NCI-H2107 (cell line): Measurements from ENCODE around the gene C13orf46.

Experiments
- DNase-seq: peaks from one replicate; lab custom pipeline; 2025; lab: John Stamatoyannopoulos, UW

C13orf46 gene

DNA sequence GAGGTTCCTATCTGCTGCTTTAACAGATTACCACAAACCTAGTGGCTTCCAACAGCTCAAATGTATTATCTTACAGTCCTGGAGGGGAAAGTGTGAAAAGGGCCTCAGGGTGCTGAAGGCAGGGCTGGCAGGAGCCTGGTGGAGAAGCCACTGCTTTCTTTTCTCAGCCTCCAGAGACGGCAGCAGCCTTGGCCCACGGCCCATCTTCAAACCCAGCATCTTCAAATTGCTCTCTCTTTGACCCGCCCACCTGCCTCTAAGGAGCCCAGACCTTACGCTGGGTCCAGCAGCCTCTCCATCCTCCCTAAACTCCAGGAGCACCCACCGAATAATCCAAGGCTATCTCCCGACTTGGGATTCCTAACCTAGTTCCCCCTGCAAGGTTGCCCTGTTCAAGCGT lies 35.6 kb downstream of the C13orf46 start:
- no peak for DNase-seq

- DNase-seq: no peak
Measured at GRCh38 chr13:113937527-113938180, 36.2 kb downstream of the C13orf46 start.

- no peak for DNase-seq
Measured at GRCh38 chr13:113937073-113937472, 36.8 kb downstream of the C13orf46 start.

GRCh38 chr13:113936166-113936965 lies 37.5 kb downstream of the C13orf46 start:
- DNase-seq: no peak

DNA sequence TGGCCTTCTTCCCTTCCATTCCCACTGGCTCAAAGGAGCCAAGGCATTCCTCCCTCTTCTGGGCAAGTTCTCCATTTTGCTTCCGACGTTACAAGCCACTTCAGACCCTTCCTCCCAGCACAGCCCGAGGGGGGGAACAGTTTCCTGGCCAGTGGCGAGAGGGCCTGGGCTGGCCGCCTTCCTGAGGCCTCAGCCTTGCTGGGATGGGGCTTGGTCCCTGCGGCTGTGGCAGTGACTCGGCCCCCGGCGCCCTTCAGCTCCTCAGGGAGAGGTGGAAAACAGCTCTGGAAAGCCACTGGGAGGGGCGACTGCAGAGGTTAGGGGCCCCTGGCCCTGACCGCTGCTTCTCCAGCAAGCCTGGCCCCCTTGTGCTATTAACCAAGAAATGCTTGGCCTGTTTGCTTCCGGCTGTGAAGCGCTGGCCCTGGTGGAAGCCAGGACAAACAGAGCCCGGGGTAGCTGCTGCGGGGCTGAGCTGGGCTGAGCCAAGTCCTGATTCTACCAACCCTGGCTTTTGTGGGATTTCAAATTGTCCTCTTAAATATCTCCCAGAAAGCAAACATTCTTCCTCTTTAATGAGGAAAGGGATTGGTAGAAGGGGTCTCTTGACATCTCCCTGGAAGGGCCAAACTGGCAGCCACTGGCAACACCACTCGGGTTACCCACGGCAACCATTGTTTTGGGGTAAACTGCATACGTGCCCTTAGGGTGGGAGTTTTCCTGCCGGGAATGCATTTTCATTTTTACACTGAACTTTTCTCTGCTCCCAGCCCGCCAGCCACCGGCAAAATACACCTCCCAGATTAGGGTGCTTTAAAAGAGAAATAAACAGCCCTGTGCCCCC lies 38.7 kb downstream of the C13orf46 start:
- DNase-seq: no peak

DNA sequence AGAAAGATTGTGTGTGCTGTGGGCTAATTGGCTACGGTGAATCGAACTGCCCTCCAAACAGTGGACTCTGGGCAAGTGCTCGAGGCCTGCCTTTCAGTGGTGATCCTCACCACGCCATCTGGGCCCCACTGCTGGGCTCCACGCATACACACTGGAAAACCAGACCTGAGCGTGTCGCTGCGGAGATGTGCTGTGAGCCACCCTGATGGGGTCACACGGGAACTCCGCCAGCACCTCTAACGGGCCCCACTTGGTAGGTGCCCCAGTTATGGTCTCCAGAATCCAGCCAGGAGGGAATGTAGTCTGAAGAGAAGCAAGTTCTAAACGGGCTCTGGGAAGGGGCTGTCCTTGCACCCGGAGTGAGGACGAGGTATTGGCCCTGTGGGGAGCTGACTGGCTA lies 39.3 kb downstream of the C13orf46 start:
- no peak for DNase-seq

GRCh38 chr13:113933901-113934300 lies 40.0 kb downstream of the C13orf46 start:
- DNase-seq: no peak

- DNase-seq: no peak
Measured at GRCh38 chr13:113931841-113932459, 41.9 kb downstream of the C13orf46 start.

DNA sequence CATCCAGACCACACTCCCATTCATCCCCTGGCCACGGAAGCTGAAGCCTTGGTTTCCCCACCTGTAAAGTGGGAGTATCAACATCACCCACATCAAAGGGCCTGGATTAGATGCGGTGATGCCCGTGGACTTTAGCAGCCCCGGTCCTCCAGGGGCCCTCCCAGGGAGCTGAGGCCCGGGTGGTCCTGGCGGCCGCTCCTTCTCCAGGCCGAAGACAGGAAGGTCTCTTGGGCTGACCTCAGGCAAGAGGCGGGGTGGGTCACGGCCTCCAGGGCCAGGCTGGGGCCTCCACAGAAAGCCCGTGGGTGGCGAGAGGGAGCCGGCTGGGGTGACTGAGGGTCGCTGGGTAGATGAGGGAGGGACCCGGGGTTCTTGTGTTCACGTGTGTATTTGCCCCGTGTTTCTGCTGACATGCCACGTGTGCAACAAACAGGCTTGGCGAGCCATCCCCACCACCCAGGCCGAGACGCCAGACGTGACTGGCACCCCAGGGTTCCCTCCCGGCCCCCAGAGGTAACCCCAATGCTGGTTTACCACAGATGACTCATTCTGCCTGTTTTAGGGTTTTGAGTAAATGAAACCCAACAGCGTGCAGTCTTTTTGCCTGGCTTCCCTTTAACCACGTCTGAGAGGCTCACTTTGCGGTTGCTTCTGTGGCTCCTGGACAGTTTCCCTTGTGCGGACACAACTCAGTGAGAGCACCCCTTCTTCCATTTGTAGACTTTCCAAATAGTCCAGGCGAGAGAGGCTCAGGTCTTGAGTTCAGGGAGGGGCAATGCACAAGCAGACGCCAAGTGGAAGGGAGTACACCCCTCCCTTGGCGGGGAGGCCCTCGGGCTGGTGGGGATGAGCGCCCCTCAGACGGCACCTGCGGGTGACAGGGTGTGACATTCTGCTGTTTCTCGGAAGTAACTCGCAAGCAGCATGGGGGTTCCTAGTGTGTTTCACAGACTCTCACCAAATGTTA lies 42.9 kb downstream of the C13orf46 start:
- no peak for DNase-seq

DNA sequence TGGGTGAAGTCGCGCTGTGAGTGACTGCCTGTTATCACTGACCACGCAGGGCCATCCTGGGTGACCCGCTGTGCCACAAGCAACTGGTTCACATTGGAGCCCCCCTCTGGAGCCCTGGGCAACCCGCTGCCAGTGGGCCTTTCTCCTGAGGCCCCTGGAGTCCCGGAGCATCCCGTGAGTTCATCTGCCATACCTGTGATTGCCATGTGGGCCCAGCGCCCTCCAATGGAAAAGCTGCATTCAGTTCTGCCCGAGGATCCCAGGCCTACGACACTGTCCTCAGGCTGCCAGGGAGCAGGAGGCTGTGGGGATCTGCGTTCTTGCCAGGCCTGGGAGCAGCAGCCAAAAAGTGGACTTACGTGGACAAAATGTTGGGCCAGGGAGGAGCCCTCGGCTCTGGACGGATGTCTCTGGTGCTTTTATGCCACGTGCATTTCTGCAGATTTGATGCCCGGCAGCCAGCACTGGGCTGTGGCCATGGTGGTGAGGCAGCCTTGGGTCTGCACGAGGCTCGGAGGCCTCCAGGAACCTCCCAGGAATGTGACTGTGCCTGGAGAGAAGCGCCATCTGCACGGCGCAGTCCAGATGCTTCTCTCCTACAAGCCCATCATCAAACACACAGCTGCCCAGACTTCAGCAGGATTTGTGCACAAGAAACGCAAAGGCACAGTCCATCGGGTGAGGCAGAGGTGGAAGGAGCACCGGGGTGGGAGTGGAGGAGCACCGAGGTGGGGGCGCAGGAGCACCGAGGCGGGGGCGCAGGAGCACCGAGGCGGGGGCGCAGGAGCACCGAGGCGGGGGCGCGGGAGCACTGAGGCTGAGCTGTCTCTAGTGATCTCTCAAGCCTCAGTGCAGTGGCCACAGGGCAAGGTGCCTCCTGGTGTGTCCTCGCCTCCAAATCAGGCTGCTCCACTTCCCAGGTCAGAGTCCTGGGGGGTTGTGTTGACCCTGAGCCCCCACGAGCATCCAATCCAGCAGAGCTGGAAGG lies 44.0 kb downstream of the C13orf46 start:
- DNase-seq: no peak

GRCh38 chr13:113928685-113929627 lies 44.9 kb downstream of the C13orf46 start:
- DNase-seq: no peak

DNA sequence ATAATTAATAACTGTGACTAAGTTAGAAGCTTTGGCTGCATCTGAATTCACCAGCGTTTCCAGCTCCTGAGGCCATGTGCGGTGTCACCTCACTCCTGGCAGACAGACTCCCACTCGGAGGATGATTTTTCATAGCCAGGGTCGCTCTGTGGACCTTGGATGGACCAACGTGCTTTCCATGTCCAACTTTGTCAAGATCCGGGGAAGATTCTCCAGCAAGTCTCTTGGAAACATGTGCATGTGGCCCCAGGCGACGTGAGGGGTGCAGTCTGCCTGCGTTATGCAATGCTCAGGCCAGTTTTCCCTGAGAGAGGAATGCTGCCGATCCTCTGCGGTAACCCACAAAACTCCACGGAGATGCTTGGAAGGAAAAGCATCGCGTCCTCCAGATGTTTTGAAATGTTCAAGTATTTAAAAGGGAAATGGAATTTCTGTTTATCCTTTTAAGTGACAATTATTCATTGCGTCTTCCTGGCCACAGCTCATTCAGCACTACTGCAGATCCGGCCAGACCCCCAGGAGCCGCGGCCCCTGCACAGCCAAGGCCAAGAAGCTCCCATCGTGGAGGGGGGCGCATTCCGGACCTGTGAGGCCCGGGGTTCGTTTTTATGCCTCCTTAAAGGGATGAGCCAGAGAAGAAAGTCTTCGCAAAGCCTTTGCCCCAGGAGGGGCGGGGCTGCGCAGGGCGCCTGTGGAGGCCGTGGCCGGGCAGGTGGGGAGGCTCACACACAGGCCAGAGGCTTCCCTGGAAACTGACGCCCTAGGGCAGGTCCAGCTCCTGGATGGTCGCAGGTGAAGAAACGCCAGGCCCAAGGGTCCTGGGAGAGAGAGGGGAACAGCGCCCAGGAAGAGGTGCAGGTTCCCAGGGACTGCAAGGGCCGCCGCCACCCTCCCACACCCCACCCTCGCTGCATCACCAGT lies 46.0 kb downstream of the C13orf46 start:
- DNase-seq: no peak

DNA sequence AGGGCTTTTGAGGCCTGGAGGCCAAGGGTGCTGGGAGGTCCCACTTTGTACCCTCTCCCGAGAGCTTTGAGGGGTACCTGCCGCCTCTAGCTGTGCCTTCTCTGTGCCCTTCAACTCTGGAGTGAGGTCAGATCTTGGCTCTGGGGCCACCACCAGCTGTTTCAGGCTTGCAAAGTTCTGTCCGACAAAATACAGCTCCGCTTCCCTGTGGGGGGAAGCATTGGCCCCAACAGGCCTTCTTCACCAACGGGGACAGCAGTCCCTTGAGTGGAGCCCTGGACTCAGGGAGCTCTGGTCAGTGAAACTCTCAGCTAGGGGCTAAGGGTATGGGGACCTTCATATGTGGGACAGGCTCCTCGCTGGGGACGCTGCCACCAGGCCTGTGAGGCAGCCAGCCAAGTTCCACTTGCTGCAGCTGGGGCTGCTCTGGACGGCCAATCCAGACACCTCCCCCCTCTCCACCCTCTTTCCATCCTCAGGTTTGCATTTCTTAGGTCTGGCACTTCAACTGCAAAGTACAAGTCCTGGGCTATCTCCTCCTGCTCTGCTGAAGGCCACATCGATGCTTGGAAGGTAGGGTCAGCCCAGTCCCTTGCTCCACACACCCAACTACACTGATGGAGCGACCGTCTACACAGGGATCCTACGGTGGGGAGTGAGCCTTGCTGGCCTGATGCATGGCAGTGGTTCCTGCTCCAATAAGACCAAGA lies 46.8 kb downstream of the C13orf46 start:
- no peak for DNase-seq

- DNase-seq: no peak
Measured at GRCh38 chr13:113926301-113926761, 47.5 kb downstream of the C13orf46 start.

DNA sequence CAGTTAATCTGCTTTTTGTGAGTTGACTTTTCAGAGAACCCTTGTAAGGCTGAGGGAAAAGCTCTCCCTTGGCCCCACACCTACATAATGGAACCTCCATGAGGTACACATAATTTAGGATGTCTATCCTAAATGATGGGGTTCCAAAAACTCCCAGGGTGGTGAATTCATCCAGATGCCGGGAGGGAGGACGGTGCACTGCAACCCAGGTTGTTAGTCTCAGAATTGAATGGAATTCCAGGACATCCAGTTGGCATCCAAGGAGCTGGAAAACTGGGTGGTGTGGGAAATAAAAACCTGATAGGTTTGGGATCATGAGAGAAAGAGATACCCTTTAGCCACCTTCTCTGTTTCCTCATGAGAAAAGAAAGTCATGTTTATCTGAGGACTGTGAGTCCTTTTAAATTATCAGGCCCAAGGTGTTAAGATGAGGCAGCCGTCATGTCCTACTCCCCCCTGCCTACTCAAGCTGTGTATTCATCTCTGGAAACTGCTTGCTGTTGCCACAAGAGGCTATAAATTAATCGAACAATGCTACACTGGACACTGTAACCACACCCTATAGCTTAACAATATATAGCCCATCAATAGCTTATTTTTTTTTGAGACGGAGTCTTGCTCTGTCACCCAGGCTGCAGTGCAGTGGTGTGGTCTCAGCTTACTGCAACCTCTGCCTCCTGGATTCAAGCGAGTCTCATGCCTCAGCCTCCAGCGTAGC lies 49.5 kb downstream of the C13orf46 start:
- no peak for DNase-seq
